Type B pancreatic cell (in vitro differentiated cells): Measurements from ENCODE around the gene DNAAF1. TPM values are rescaled to one million over a fixed set of nuclear protein-coding genes. Genes with fewer than 3 reads are reported as not detected.
A peak's percentile ranks its signal among the peaks of the same experiment; 100 is the strongest.

ENCODE experiments used
- DNase-seq: peaks from one replicate; pipeline ENCODE4 v3.0.0; 2021; ENCODE audit warnings: mixed read lengths; ENCODE audit not compliant: unreplicated experiment; ENCODE audit errors: extremely low spot score
- H3K27ac Mint-ChIP-seq: 2 replicates; pipeline ENCODE4 v1.8.0; 2021; ENCODE audit warnings: mild to moderate bottlenecking, mixed read lengths
- H3K27me3 Mint-ChIP-seq: 2 replicates; pipeline ENCODE4 v1.8.0; 2021; ENCODE audit warnings: mixed read lengths
- H3K36me3 Mint-ChIP-seq: 2 replicates; pipeline ENCODE4 v1.8.0; 2021; ENCODE audit warnings: mixed read lengths
- H3K4me1 Mint-ChIP-seq: one replicate; pipeline ENCODE4 v1.8.0; 2021; ENCODE audit warnings: mixed read lengths; ENCODE audit not compliant: unreplicated experiment
- H3K4me3 Mint-ChIP-seq: 2 replicates; pipeline ENCODE4 v1.8.0; 2021; ENCODE audit warnings: mild to moderate bottlenecking, mixed read lengths
- H3K9me3 Mint-ChIP-seq: 2 replicates; pipeline ENCODE4 v1.8.0; 2021; ENCODE audit warnings: mixed read lengths
- total RNA-seq: library from RNA; stranded (reverse); gene quantifications from 2 replicates; pipeline ENCODE4 v1.2.1, GENCODE V29; 2021; ENCODE audit warnings: low replicate concordance
- TF ChIP-seq, protein P1 (sequence below): fragments of 200-600 bp; sonication (generic); conservative IDR thresholded peaks from 2 replicates; pipeline ENCODE4 v1.5.0; 2021; ENCODE audit warnings: antibody characterized with exemption, mild to moderate bottlenecking

The DNAAF1 gene
- total RNA-seq, 1 donor from 2014 or later: 3.2 TPM

DNA sequence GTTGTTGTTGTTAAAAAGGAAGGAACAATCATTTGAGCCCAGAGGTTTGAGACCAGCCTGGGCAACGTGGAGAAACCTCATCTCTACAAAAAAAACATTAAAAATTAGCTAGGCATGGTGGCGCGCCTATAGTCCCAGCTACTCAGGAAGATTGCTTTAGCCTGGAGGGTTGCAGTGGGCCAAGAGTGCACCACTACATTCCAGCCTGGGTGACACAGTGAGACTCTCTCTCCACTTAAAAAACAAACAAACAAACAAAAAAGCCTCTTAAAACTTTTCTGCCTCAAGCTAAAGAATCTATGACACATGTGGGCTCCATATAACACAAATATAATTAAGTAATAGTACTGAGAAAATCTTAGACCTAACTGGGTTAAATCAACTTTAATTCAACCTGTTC, 40.9 kb upstream of the DNAAF1 start:
- H3K4me3 Mint-ChIP-seq: no peak overlapping the region
- DNase-seq: no peak
- no peaks in the 10 kb centered on the region for H3K9me3 Mint-ChIP-seq
- TF ChIP-seq, protein P1, sequence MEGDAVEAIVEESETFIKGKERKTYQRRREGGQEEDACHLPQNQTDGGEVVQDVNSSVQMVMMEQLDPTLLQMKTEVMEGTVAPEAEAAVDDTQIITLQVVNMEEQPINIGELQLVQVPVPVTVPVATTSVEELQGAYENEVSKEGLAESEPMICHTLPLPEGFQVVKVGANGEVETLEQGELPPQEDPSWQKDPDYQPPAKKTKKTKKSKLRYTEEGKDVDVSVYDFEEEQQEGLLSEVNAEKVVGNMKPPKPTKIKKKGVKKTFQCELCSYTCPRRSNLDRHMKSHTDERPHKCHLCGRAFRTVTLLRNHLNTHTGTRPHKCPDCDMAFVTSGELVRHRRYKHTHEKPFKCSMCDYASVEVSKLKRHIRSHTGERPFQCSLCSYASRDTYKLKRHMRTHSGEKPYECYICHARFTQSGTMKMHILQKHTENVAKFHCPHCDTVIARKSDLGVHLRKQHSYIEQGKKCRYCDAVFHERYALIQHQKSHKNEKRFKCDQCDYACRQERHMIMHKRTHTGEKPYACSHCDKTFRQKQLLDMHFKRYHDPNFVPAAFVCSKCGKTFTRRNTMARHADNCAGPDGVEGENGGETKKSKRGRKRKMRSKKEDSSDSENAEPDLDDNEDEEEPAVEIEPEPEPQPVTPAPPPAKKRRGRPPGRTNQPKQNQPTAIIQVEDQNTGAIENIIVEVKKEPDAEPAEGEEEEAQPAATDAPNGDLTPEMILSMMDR: no peak
- no peaks in the 10 kb centered on the region for H3K36me3 Mint-ChIP-seq
- no peaks in the 10 kb centered on the region for H3K27me3 Mint-ChIP-seq
- no peak overlapping the region for H3K27ac Mint-ChIP-seq
- H3K4me1 Mint-ChIP-seq: peaks cover 12% of the 10 kb centered on the region

DNA sequence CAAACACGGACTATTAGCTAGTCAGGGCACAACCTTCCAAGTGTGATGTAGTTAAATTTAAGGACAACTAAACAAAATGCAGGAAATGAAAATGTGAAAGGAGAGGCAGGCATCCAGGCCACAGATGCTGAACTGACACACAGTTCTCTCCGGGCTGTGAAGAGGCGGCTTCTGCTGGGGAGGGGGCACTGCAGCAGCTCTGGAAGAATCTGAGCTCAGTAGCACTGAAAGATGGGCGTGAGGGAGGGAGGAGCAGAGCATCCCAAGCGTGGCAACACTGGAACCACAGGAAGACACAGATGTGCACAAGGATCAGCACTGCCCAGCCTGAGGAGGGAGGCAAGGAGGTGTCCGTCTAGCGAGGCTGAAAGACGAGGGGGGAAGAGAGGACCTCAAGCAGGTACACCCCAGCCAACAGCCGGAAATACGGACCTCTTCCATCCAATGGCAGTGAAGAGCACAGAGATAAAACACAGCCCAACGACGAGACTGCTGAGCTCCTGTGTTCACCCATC, 39.8 kb upstream of the DNAAF1 start:
- H3K4me1 Mint-ChIP-seq: peaks cover 18% of the 10 kb centered on the region
- no peaks in the 10 kb centered on the region for H3K9me3 Mint-ChIP-seq
- no peak overlapping the region for H3K4me3 Mint-ChIP-seq
- TF ChIP-seq, protein P1: no peak
- DNase-seq: no peak
- H3K27me3 Mint-ChIP-seq: no peaks in the 10 kb centered on the region
- peak overlapping the region; percentile 24 for H3K27ac Mint-ChIP-seq
- H3K36me3 Mint-ChIP-seq: no peaks in the 10 kb centered on the region

DNA sequence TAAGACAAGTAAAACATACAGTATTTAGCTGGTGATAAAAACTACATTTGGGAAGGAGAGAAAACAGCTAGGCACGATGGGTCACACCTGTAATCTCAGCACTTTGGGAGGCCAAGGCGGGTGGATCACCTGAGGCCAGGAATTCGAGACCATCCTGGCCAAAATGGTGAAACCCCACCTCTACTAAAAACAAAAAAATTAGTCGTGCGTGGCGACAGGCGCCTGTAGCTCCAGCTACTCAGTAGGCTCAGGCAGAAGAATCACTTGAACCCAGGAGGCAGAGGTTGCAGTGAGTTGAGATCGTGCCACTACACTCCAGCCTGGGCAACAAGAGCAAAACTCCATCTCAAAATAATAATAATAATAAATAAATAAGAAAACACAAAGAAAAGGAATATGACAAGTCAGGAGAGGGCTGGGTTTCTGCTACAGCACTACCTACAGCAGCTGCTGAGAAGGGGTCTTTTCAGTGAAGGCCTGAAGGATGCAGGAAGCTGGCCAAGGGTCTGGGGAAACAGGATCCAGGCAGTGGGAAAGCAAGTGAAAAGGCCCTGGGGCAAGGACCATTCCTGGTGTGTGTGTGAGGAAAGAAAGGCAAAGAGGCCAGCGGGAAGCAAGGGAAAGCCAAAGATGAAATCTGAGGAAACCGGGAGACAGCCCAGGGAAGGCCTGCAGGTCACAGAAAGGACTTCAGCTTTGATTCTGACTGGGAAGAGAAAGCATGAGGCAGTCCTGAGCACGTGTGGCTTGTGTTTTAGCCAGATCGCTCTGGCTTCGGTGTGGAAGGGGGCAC, 39.0 kb upstream of the DNAAF1 start:
- peaks cover 24% of the 10 kb centered on the region for H3K4me1 Mint-ChIP-seq
- no peak for DNase-seq
- no peaks in the 10 kb centered on the region for H3K9me3 Mint-ChIP-seq
- H3K27me3 Mint-ChIP-seq: no peaks in the 10 kb centered on the region
- no peak overlapping the region for H3K4me3 Mint-ChIP-seq
- H3K36me3 Mint-ChIP-seq: no peaks in the 10 kb centered on the region
- H3K27ac Mint-ChIP-seq: peak overlapping the region; percentile 24
- TF ChIP-seq, protein P1: no peak

DNA sequence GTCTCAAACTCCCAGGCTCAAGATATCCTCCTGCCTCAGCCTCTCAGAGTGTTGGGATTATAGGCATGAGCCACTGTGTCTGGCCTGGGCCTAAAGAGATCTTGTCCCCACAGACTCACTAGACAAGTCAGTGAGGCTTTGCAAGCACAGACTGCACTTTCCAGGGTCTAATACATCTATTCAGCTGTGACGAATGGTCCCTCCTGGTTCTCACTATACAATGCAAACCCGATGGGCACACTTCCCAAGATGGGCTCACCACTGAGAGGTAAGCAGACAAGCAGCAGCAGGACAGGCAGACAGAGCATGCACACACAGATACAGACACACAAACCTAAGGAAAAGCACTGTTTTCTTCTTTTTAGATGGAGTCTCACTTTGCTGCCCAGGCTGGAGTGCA, 37.2 kb upstream of the DNAAF1 start:
- TF ChIP-seq, protein P1: no peak
- Mint-ChIP-seq H3K27ac (no peak overlapping the region), H3K4me1 (peaks cover 24% of the 10 kb centered on the region), H3K36me3 (no peaks in the 10 kb centered on the region), H3K9me3 (no peaks in the 10 kb centered on the region), H3K27me3 (no peaks in the 10 kb centered on the region), H3K4me3 (no peak overlapping the region)
- DNase-seq: no peak

DNA sequence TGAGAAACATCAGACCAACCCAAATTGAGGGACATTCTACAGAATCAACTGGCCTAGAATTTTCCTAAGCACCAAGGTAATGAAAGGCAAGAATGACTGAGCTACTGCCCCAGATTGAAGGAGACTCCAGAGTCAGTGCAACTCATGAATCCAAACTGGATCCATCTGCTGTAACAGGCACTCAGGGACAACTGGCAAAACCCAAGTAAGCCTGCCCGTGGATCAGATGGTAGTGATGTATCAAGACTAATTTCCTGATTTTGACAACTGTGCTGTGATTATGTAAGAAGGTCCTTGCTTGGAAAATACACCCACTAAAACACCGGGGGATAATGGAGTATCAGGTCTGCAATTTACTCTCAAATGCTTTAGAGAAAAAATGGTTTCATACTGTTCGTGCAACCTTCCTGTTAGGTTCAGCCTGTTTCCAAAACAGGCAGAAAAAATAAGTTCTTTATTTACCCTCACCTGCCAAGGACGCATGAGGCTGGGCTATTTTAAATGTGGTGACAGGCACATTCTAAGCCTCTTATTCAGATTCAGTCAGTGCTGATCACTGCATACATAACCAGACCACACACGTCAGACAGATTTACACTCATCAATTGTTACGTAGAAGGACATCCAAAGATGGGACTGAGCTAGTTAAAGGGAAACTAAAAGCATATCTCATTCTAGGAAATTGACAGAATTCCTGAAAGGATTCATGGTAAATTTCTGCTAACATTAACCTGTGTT, 35.3 kb upstream of the DNAAF1 start:
- Mint-ChIP-seq H3K9me3 (no peaks in the 10 kb centered on the region), H3K27me3 (no peaks in the 10 kb centered on the region), H3K27ac (no peak overlapping the region), H3K4me1 (peaks cover 24% of the 10 kb centered on the region), H3K36me3 (no peaks in the 10 kb centered on the region), H3K4me3 (no peak overlapping the region)
- TF ChIP-seq, protein P1: no peak
- no peak for DNase-seq
